ENCODE results near the gene APOBEC3G. TPM values are rescaled to one million over a fixed set of nuclear protein-coding genes. Genes with fewer than 3 reads are reported as not detected.
A peak's percentile ranks its signal among the peaks of the same experiment; 100 is the strongest.

APOBEC3G gene
- total and polyA plus RNA-seq, 9 donors, result 2.6 to 5.4 (median 3.4) TPM

GRCh38 chr22:39090426-39091064 lies 13.5 kb downstream of the APOBEC3G start:
- DNase-seq, result no peak
- Histone ChIP-seq H3K4me1 (ENCODE audit: control insufficient read depth, insufficient read depth, low read length) (peaks cover 7% of the 10 kb centered on the region), H3K4me3 (ENCODE audit: low read length) (no peak overlapping the region), H3K27ac (ENCODE audit: low read length) (no peak overlapping the region), H3K36me3 (ENCODE audit: control insufficient read depth, insufficient read depth, low read length) (no peaks in the 10 kb centered on the region), H3K27me3 (ENCODE audit: control insufficient read depth, insufficient read depth, low read length) (peaks cover 9% of the 10 kb centered on the region), H3K9me3 (replicated peaks; ENCODE audit: control insufficient read depth, low read depth, low read length) (no peaks in the 10 kb centered on the region)
- 82% methylated on average over 9 of the region's 15 CpGs for WGBS (ENCODE audit: insufficient coverage)

GRCh38 chr22:39091126-39092081 lies 14.3 kb downstream of the APOBEC3G start:
- 72% methylated on average over 16 of the region's 23 CpGs for WGBS (ENCODE audit: insufficient coverage)
- H3K27me3 ChIP-seq (ENCODE audit: control insufficient read depth, insufficient read depth, low read length), result peaks cover 9% of the 10 kb centered on the region
- H3K4me3 ChIP-seq (ENCODE audit: low read length), result no peak overlapping the region
- no peak for DNase-seq
- no peaks in the 10 kb centered on the region for H3K36me3 ChIP-seq (ENCODE audit: control insufficient read depth, insufficient read depth, low read length)
- no peak overlapping the region for H3K27ac ChIP-seq (ENCODE audit: low read length)
- H3K4me1 ChIP-seq (ENCODE audit: control insufficient read depth, insufficient read depth, low read length), result peaks cover 7% of the 10 kb centered on the region
- H3K9me3 ChIP-seq (replicated peaks; ENCODE audit: control insufficient read depth, low read depth, low read length), result no peaks in the 10 kb centered on the region

GRCh38 chr22:39092111-39092862 lies 15.2 kb downstream of the APOBEC3G start:
- H3K4me3 ChIP-seq (ENCODE audit: low read length), result no peak overlapping the region
- no peaks in the 10 kb centered on the region for H3K9me3 ChIP-seq (replicated peaks; ENCODE audit: control insufficient read depth, low read depth, low read length)
- peaks cover 7% of the 10 kb centered on the region for H3K4me1 ChIP-seq (ENCODE audit: control insufficient read depth, insufficient read depth, low read length)
- H3K27ac ChIP-seq (ENCODE audit: low read length), result no peak overlapping the region
- H3K27me3 ChIP-seq (ENCODE audit: control insufficient read depth, insufficient read depth, low read length), result peaks cover 9% of the 10 kb centered on the region
- WGBS (ENCODE audit: insufficient coverage), result 62% methylated on average over 6 of the region's 8 CpGs
- H3K36me3 ChIP-seq (ENCODE audit: control insufficient read depth, insufficient read depth, low read length), result no peaks in the 10 kb centered on the region
- DNase-seq, result no peak

- Histone ChIP-seq H3K9me3 (replicated peaks; ENCODE audit: control insufficient read depth, low read depth, low read length) (no peaks in the 10 kb centered on the region), H3K27me3 (ENCODE audit: control insufficient read depth, insufficient read depth, low read length) (peaks cover 6% of the 10 kb centered on the region), H3K4me3 (ENCODE audit: low read length) (no peak overlapping the region), H3K36me3 (ENCODE audit: control insufficient read depth, insufficient read depth, low read length) (no peaks in the 10 kb centered on the region), H3K27ac (ENCODE audit: low read length) (no peak overlapping the region), H3K4me1 (ENCODE audit: control insufficient read depth, insufficient read depth, low read length) (peaks cover 4% of the 10 kb centered on the region)
- no peak for DNase-seq
- 57% methylated on average over 5 of the region's 14 CpGs for WGBS (ENCODE audit: insufficient coverage)
Measured at GRCh38 chr22:39094717-39095389, 17.8 kb downstream of the APOBEC3G start.

- no peak overlapping the region for H3K27ac ChIP-seq (ENCODE audit: low read length)
- H3K9me3 ChIP-seq (replicated peaks; ENCODE audit: control insufficient read depth, low read depth, low read length), result no peaks in the 10 kb centered on the region
- DNase-seq, result no peak
- H3K27me3 ChIP-seq (ENCODE audit: control insufficient read depth, insufficient read depth, low read length), result peaks cover 2% of the 10 kb centered on the region
- WGBS (ENCODE audit: insufficient coverage), result 100% methylated on average over 2 of the region's 3 CpGs
- H3K4me1 ChIP-seq (ENCODE audit: control insufficient read depth, insufficient read depth, low read length), result peaks cover 4% of the 10 kb centered on the region
- H3K36me3 ChIP-seq (ENCODE audit: control insufficient read depth, insufficient read depth, low read length), result no peaks in the 10 kb centered on the region
- no peak overlapping the region for H3K4me3 ChIP-seq (ENCODE audit: low read length)
Measured at GRCh38 chr22:39095971-39096370, 18.9 kb downstream of the APOBEC3G start.

- Histone ChIP-seq H3K27ac (ENCODE audit: low read length) (no peak within 1 kb of the TSS), H3K9me3 (replicated peaks; ENCODE audit: control insufficient read depth, low read depth, low read length) (no peaks in the 10 kb centered on the region), H3K27me3 (ENCODE audit: control insufficient read depth, insufficient read depth, low read length) (peaks cover 4% of the 10 kb centered on the region), H3K36me3 (ENCODE audit: control insufficient read depth, insufficient read depth, low read length) (no peaks in the 10 kb centered on the region), H3K4me3 (ENCODE audit: low read length) (no peak within 1 kb of the TSS), H3K4me1 (ENCODE audit: control insufficient read depth, insufficient read depth, low read length) (peaks cover 4% of the 10 kb centered on the region)
- WGBS (ENCODE audit: insufficient coverage), result 67% methylated on average over 6 of the region's 9 CpGs
- peak; percentile 28 for DNase-seq
Measured at GRCh38 chr22:39097098-39098020, 20.3 kb downstream of the APOBEC3G start, which contains the start of gene APOBEC3H. Gene APOBEC3H (plus strand): TSS chr22:39097244. CDS start chr22:39100279, 3,035 bp downstream.

DNA sequence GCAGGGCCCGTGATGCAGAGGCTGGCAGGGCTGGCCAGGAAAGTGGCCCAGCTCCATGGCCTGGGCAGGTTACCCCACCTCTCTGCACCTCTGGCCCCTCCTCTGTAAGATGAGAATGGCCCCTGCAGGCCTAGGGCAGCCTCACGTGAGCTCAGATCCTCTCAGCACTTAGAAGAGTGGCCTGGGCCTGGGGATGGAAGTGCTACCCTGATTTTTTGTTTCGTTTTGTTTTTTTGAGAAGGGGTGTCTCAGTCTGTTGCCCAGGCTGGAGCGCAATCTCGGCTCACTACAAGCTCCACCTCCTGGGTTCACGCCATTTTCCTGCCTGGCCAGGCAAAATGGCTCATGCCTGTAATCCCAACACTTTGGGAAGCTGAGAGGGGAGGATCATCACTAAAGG lies 21.0 kb downstream of the APOBEC3G start:
- no peak overlapping the region for H3K27ac ChIP-seq (ENCODE audit: low read length)
- no peak overlapping the region for H3K4me3 ChIP-seq (ENCODE audit: low read length)
- H3K9me3 ChIP-seq (replicated peaks; ENCODE audit: control insufficient read depth, low read depth, low read length), result no peaks in the 10 kb centered on the region

GRCh38 chr22:39098576-39098975 lies 21.5 kb downstream of the APOBEC3G start:
- WGBS (ENCODE audit: insufficient coverage), result 86% methylated on average over 6 of the region's 8 CpGs
- Histone ChIP-seq H3K36me3 (ENCODE audit: control insufficient read depth, insufficient read depth, low read length) (no peaks in the 10 kb centered on the region), H3K27ac (ENCODE audit: low read length) (no peak overlapping the region), H3K4me3 (ENCODE audit: low read length) (no peak overlapping the region), H3K9me3 (replicated peaks; ENCODE audit: control insufficient read depth, low read depth, low read length) (no peaks in the 10 kb centered on the region), H3K27me3 (ENCODE audit: control insufficient read depth, insufficient read depth, low read length) (peaks cover 2% of the 10 kb centered on the region), H3K4me1 (ENCODE audit: control insufficient read depth, insufficient read depth, low read length) (peaks cover 4% of the 10 kb centered on the region)
- no peak for DNase-seq

More for the DNA sequence above, 21.0 kb downstream of the APOBEC3G start:
- H3K36me3 ChIP-seq (ENCODE audit: control insufficient read depth, insufficient read depth, low read length), result no peaks in the 10 kb centered on the region
- peaks cover 2% of the 10 kb centered on the region for H3K27me3 ChIP-seq (ENCODE audit: control insufficient read depth, insufficient read depth, low read length)
- DNase-seq, result no peak
- 60% methylated on average over 3 of the region's 6 CpGs for WGBS (ENCODE audit: insufficient coverage)
- H3K4me1 ChIP-seq (ENCODE audit: control insufficient read depth, insufficient read depth, low read length), result peaks cover 4% of the 10 kb centered on the region

- no peak overlapping the region for H3K4me3 ChIP-seq (ENCODE audit: low read length)
- no peaks in the 10 kb centered on the region for H3K36me3 ChIP-seq (ENCODE audit: control insufficient read depth, insufficient read depth, low read length)
- H3K27ac ChIP-seq (ENCODE audit: low read length), result no peak overlapping the region
- WGBS (ENCODE audit: insufficient coverage), result 73% methylated on average over 7 of the region's 13 CpGs
- no peak for DNase-seq
- H3K27me3 ChIP-seq (ENCODE audit: control insufficient read depth, insufficient read depth, low read length), result peaks cover 2% of the 10 kb centered on the region
- no peaks in the 10 kb centered on the region for H3K9me3 ChIP-seq (replicated peaks; ENCODE audit: control insufficient read depth, low read depth, low read length)
- H3K4me1 ChIP-seq (ENCODE audit: control insufficient read depth, insufficient read depth, low read length), result peaks cover 4% of the 10 kb centered on the region
Measured at GRCh38 chr22:39101226-39101625, 24.2 kb downstream of the APOBEC3G start.
